IMR-90 (cell line): ENCODE results near the gene BRF1.

ENCODE experiments used
- BHLHE40 ChIP-seq: fragments of 150-350 bp; IDR thresholded peaks from 2 replicates; pipeline ENCODE4 v1.6.1; 2016; ENCODE audit warnings: mild to moderate bottlenecking, low read depth, low read length
- CTCF ChIP-seq: conservative IDR thresholded peaks from 2 replicates; pipeline ENCODE4 v1.5.1; 2012; ENCODE audit warnings: mild to moderate bottlenecking, low read depth, low read length, improper control_type of control experiment
- POLR2A ChIP-seq: IDR thresholded peaks from 2 replicates; pipeline ENCODE4 v1.6.1; 2012; ENCODE audit warnings: mild to moderate bottlenecking, low read depth, low read length
- RFX5 ChIP-seq: IDR thresholded peaks from 2 replicates; pipeline ENCODE4 v1.8.0; 2012; ENCODE audit warnings: low read depth, mild to moderate bottlenecking, low read length, moderate library complexity
- SMC3 ChIP-seq: fragments of 150-350 bp; IDR thresholded peaks from 2 replicates; pipeline ENCODE4 v1.6.1; 2016; ENCODE audit warnings: low read depth, mild to moderate bottlenecking, antibody characterized with exemption, low read length, moderate library complexity

GRCh38 chr14:105346200-105346533, 45.4 kb upstream of the BRF1 start:
- TF ChIP-seq RFX5 (no peak), CTCF (no peak), POLR2A (no peak), SMC3 (no peak), BHLHE40 (no peak)
